Keratinocyte (primary cell): ENCODE data around the gene NECAB3. TPM values are rescaled to one million over a fixed set of nuclear protein-coding genes. Genes with fewer than 3 reads are reported as not detected.

ENCODE experiments used
- DNase-seq: peaks from one replicate; pipeline ENCODE4 v3.0.0-alpha.2; 2011; ENCODE audit warnings: low read depth, missing footprints, low spot score
- FAIRE-seq: peaks from 2 replicates; lab custom pipeline; 2011; peaks lifted over from hg19 to GRCh38; lab: Jason Lieb, UNC
- H2AFZ ChIP-seq: 2 replicates; pipeline ENCODE4 v1.6.0; 2012; ENCODE audit warnings: low read length, control low read depth, inconsistent platforms; ENCODE audit not compliant: control insufficient read depth
- H3K27ac ChIP-seq: 2 replicates; pipeline ENCODE4 v1.5.1; 2011; ENCODE audit warnings: low read length; ENCODE audit not compliant: control insufficient read depth, insufficient read depth
- H3K27me3 ChIP-seq: 3 replicates; pipeline ENCODE4 v1.6.0; 2011; ENCODE audit warnings: low read length; ENCODE audit not compliant: control insufficient read depth, insufficient read depth; ENCODE audit errors: extremely low read depth
- H3K36me3 ChIP-seq, 2 experiments: 2 replicates in 1 of 2; 3 replicates in 1 of 2; pipeline ENCODE4 v1.5.1; 2011; ENCODE audit warnings: low read length in 2 of 2, mild to moderate bottlenecking in 1 of 2; ENCODE audit not compliant: control insufficient read depth in 2 of 2, insufficient read depth in 2 of 2; ENCODE audit errors: extremely low read depth in 1 of 2
- H3K4me1 ChIP-seq: 3 replicates; pipeline ENCODE4 v1.5.1; 2011; ENCODE audit warnings: low read length; ENCODE audit not compliant: control insufficient read depth, insufficient read depth; ENCODE audit errors: extremely low read depth
- H3K4me2 ChIP-seq: 3 replicates; pipeline ENCODE4 v1.6.0; 2011; ENCODE audit warnings: low read depth, low read length; ENCODE audit not compliant: control insufficient read depth, insufficient read depth; ENCODE audit errors: extremely low read depth
- H3K4me3 ChIP-seq, 3 experiments: fragments of 200-600 bp in 1 of 3; sonication (generic) in 1 of 3; 2 replicates in 2 of 3; 3 replicates in 1 of 3; pipeline ENCODE4 v1.5.1; 2011 to 2016; ENCODE audit warnings: low read length in 3 of 3, mild to moderate bottlenecking in 3 of 3, control low read depth in 2 of 3, inconsistent platforms in 1 of 3, low read depth in 1 of 3, mixed read lengths in 1 of 3, mixed run types in 1 of 3, moderate library complexity in 1 of 3; ENCODE audit not compliant: control insufficient read depth in 2 of 3, insufficient read depth in 2 of 3; ENCODE audit errors: extremely low read depth in 1 of 3
- H3K79me2 ChIP-seq: 2 replicates; pipeline ENCODE4 v1.6.0; 2012; ENCODE audit warnings: low read length; ENCODE audit not compliant: control insufficient read depth, insufficient read depth
- H3K9ac ChIP-seq: 3 replicates; pipeline ENCODE4 v1.6.0; 2011; ENCODE audit warnings: low read length; ENCODE audit not compliant: control insufficient read depth, insufficient read depth; ENCODE audit errors: extremely low read depth
- H3K9me1 ChIP-seq: 3 replicates; pipeline ENCODE4 v1.6.0; 2011; ENCODE audit warnings: low read length; ENCODE audit not compliant: control insufficient read depth, insufficient read depth; ENCODE audit errors: extremely low read depth
- H3K9me3 ChIP-seq: 2 replicates; pipeline ENCODE4 v1.5.1; 2012; ENCODE audit warnings: low read depth, low read length; ENCODE audit not compliant: control insufficient read depth
- H4K20me1 ChIP-seq: 3 replicates; pipeline ENCODE4 v1.6.0; 2011; ENCODE audit warnings: low read length; ENCODE audit not compliant: control insufficient read depth, insufficient read depth; ENCODE audit errors: extremely low read depth
- CTCF ChIP-seq, 3 experiments: IDR thresholded peaks in 1 of 3; conservative IDR thresholded peaks in 1 of 3; optimal IDR thresholded peaks in 1 of 3; 2 replicates in 2 of 3; 3 replicates in 1 of 3; pipeline versions ENCODE3 to v1.5.1; 2011; ENCODE audit warnings: low read length in 3 of 3, mild to moderate bottlenecking in 3 of 3, moderate library complexity in 2 of 3, control low read depth in 1 of 3, inconsistent platforms in 1 of 3; ENCODE audit not compliant: insufficient read depth in 2 of 3; ENCODE audit errors: extremely low read depth in 1 of 3
- EZH2 ChIP-seq: IDR thresholded peaks from one replicate; pipeline ENCODE4 v1.6.1; 2012; ENCODE audit warnings: inconsistent platforms, mild to moderate bottlenecking, low read length, moderate library complexity
- dilution Hi-C: fragments of 300-500 bp; cut with MboI; formaldehyde crosslinking; loops from one replicate; pipeline ENCODE4 v1.7.0; 2020; ENCODE audit warnings: low sequenced_read_pairs; ENCODE audit not compliant: extremely low pct_ligation_motif_present
- polyA plus RNA-seq, 5 experiments: library from polyadenylated mRNA; depleted of rRNA in 3 of 5; stranded (reverse) in 3 of 5; stranded (forward) in 1 of 5; unstranded in 1 of 5; fragments of >200 nt; gene quantifications; 1 replicate in 1 of 5; 2 replicates in 3 of 5; 3 replicates in 1 of 5; pipeline versions ENCODE4 v1.2.1 to v1.2.3, GENCODE V29; 2011 to 2012; ENCODE audit warnings: missing spikeins in 2 of 5, low read depth in 1 of 5, low replicate concordance in 1 of 5

The NECAB3 gene
- polyA plus RNA-seq, 1 donor (not counting 4 experiments of a cell fraction or from before 2014, with no cell fraction given), result 4.6 TPM

DNA sequence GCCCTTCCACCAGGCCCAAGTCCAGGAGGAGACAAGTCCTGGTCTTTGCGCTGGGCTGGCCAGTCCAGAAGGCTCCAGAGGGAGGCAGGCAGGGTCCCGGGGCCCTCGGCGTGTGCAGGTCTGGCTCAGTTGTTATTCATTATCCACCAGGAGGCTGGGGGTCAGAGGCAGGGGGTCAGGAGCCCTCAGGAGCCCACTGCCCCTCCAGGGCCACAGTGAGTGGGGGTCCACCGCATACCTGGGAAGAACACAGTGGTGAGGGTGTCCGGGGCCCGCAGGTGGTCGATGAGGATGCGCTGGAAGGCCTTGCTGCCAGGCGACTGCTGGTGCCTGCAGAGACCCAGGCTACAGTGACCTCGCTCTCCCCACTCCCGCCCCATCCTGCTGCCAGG, 16.5 kb downstream of the NECAB3 start:
- no peak overlapping the region for H3K27ac ChIP-seq
- dilution Hi-C loops, result no loop called here
- no peak for TF ChIP-seq EZH2
- no peak for TF ChIP-seq CTCF (optimal IDR thresholded peaks at IDR 0.05 in 1 of 3, IDR thresholded peaks at IDR 0.05 in 1 of 3, conservative IDR thresholded peaks at IDR 0.05 in 1 of 3; ENCODE audit: extremely low read depth in 1 of 3, insufficient read depth in 2 of 3, low read length in 3 of 3)
- H3K4me1 ChIP-seq, result peaks cover 9% of the 10 kb centered on the region
- no peaks in the 10 kb centered on the region for H4K20me1 ChIP-seq
- H3K4me2 ChIP-seq, result no peak overlapping the region
- FAIRE-seq (no peak), DNase-seq (no peak)
- H3K9me1 ChIP-seq, result no peaks in the 10 kb centered on the region
- H3K36me3 ChIP-seq, result no peaks in the 10 kb centered on the region
- H3K4me3 ChIP-seq, result no peak overlapping the region
- H3K9ac ChIP-seq, result no peak overlapping the region
- no peak overlapping the region for H2AFZ ChIP-seq
- no peaks in the 10 kb centered on the region for H3K9me3 ChIP-seq
- H3K27me3 ChIP-seq, result no peaks in the 10 kb centered on the region
- no peaks in the 10 kb centered on the region for H3K79me2 ChIP-seq

- no peak for FAIRE-seq
- H3K27ac ChIP-seq, result no peak overlapping the region
- no peak overlapping the region for H3K4me3 ChIP-seq
- H3K36me3 ChIP-seq, result no peaks in the 10 kb centered on the region
- H3K79me2 ChIP-seq, result no peaks in the 10 kb centered on the region
- no peaks in the 10 kb centered on the region for H3K9me1 ChIP-seq
- H3K4me1 ChIP-seq, result peaks cover 7% of the 10 kb centered on the region
- no peaks in the 10 kb centered on the region for H3K27me3 ChIP-seq
- H3K9me3 ChIP-seq, result no peaks in the 10 kb centered on the region
- no peak for DNase-seq
- H4K20me1 ChIP-seq, result no peaks in the 10 kb centered on the region
- no peak overlapping the region for H3K9ac ChIP-seq
- TF ChIP-seq CTCF (optimal IDR thresholded peaks at IDR 0.05 in 1 of 3, IDR thresholded peaks at IDR 0.05 in 1 of 3, conservative IDR thresholded peaks at IDR 0.05 in 1 of 3; ENCODE audit: extremely low read depth in 1 of 3, insufficient read depth in 2 of 3, low read length in 3 of 3), result no peak
- TF ChIP-seq EZH2, result no peak
- H2AFZ ChIP-seq, result no peak overlapping the region
- H3K4me2 ChIP-seq, result no peak overlapping the region
- dilution Hi-C loops, result no loop called here
These were observed 17.2 kb downstream of the NECAB3 start for GRCh38 chr20:33656783-33657703.
